ENCODE results near the gene MKRN2. TPM values are rescaled to one million over a fixed set of nuclear protein-coding genes. Genes with fewer than 3 reads are reported as not detected.

The MKRN2 gene
- total RNA-seq, 1 experiment from 2014 or later: 20.3 TPM

DNA sequence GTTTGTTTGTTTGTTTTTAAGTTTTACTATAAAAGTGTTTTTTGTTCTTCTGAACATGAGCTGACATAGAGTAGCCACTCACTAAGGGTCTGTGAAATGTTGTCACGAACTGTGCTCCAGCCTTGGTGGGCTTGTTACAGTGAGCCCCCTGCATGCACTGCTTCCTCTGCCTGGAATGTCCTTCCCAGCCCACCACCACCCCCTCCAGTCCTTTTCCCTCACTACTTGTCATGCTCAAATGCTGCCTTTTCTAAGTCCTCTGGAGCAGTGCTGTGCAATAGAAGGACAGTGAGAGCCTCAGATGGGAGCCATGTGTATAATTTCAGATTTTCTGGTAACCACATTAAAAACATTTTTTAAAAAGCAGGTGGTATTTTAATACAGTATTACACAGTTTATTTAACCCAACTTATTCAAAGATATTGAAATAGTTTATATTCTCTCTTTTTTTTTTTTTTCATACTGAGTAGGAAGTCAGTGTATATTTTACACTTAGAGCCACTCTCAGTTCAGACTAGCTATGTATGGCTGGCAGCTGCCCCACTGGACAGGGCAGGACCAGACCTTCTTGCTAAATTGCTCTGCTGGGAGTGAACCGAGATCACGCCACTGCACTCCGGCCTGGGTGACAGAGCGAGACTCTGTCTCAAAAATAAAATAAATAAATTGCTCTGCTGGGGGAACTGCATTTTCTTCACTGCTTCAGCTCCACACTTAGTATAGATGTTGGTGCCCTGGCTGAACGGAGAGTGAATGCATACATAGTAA lies 38.4 kb upstream of the MKRN2 start:
- CTCF ChIA-PET: no interaction called here
- Mint-ChIP-seq H3K27me3 (ENCODE audit: unreplicated experiment) (no peaks in the 10 kb centered on the region), H3K4me1 (ENCODE audit: low read depth, unreplicated experiment) (no peaks in the 10 kb centered on the region), H3K27ac (ENCODE audit: unreplicated experiment) (no peak overlapping the region), H3K9me3 (ENCODE audit: low read depth, unreplicated experiment) (no peaks in the 10 kb centered on the region), H3K4me3 (ENCODE audit: low read depth, unreplicated experiment) (no peak overlapping the region), H3K36me3 (ENCODE audit: insufficient read depth, unreplicated experiment) (peaks cover 15% of the 10 kb centered on the region)
- DNase-seq: no peak
- intact Hi-C loops (cut with micrococcal nuclease; ENCODE audit: unreplicated experiment): no loop called here
- BruUV-seq (replicated peaks): no TSS peak
- TF ChIP-seq, protein P1, sequence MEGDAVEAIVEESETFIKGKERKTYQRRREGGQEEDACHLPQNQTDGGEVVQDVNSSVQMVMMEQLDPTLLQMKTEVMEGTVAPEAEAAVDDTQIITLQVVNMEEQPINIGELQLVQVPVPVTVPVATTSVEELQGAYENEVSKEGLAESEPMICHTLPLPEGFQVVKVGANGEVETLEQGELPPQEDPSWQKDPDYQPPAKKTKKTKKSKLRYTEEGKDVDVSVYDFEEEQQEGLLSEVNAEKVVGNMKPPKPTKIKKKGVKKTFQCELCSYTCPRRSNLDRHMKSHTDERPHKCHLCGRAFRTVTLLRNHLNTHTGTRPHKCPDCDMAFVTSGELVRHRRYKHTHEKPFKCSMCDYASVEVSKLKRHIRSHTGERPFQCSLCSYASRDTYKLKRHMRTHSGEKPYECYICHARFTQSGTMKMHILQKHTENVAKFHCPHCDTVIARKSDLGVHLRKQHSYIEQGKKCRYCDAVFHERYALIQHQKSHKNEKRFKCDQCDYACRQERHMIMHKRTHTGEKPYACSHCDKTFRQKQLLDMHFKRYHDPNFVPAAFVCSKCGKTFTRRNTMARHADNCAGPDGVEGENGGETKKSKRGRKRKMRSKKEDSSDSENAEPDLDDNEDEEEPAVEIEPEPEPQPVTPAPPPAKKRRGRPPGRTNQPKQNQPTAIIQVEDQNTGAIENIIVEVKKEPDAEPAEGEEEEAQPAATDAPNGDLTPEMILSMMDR (IDR thresholded peaks at IDR 0.05; ENCODE audit: unreplicated experiment): no peak

DNA sequence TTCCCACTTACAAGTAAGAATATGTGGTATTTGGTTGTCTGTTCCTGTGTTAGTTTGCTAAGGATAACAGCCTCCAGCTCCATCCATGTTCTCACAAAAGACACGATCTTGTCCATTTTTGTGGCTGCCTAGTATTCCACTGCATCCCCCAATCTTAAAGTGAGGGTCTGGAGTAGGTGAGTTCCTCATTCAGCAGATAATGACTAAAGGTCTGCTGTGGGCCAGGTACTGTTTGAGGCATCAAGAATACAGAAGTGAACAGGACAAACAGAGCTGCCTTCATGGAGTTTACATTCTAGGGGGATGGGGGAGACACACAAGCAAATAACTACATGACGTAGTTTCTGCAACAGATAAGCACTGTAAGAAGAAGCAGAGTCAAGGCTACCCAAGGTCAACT lies 35.9 kb upstream of the MKRN2 start:
- CTCF ChIA-PET: no interaction called here
- no peaks in the 10 kb centered on the region for H3K27me3 Mint-ChIP-seq (ENCODE audit: unreplicated experiment)
- BruUV-seq (replicated peaks): no TSS peak
- H3K27ac Mint-ChIP-seq (ENCODE audit: unreplicated experiment): no peak overlapping the region
- H3K9me3 Mint-ChIP-seq (ENCODE audit: low read depth, unreplicated experiment): no peaks in the 10 kb centered on the region
- H3K4me1 Mint-ChIP-seq (ENCODE audit: low read depth, unreplicated experiment): no peaks in the 10 kb centered on the region
- H3K36me3 Mint-ChIP-seq (ENCODE audit: insufficient read depth, unreplicated experiment): peaks cover 8% of the 10 kb centered on the region
- no peak overlapping the region for H3K4me3 Mint-ChIP-seq (ENCODE audit: low read depth, unreplicated experiment)
- TF ChIP-seq, protein P1 (IDR thresholded peaks at IDR 0.05; ENCODE audit: unreplicated experiment): no peak
- no peak for DNase-seq
- intact Hi-C loops (cut with micrococcal nuclease; ENCODE audit: unreplicated experiment): no loop called here

DNA sequence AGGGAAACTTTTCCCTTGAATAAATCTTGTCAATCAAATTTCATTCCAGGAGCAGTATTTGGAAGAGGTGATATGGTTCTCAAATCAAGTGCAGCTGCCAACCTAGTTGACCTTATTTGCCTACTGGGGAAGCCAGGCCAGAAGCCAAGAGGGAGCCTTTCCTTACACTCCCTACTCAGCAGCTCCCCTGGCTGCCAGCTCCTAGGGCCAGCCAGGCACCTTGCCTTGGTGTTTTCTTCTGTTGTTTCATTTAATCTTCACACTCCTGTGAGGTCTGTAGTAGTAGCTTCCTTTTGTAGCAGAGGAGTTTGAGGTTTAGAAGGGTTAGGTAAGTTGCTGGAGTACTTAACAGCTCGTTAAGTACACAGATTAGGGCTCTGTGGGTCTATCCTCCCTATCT lies 34.2 kb upstream of the MKRN2 start:
- BruUV-seq (replicated peaks): no TSS peak

DNA sequence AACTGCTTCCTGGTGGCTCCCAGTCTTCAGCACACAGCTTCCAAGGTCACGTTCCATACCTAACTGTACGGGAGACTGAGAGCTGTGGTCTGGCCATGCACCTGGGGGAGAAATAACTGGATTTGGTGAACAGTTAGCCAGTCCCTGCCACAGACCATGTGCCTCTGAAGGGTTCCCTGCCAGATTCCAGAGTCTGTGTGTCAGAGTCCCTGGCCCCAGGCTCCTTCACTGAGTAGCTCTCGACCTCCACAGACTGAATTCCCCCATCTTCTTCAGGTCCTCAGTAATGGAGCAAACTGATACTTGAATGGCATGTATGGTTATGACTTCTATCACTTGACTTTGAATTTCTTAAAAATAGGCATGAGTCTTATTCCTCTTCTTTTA lies 29.1 kb upstream of the MKRN2 start:
- Mint-ChIP-seq H3K36me3 (ENCODE audit: insufficient read depth, unreplicated experiment) (peaks cover 24% of the 10 kb centered on the region), H3K9me3 (ENCODE audit: low read depth, unreplicated experiment) (no peaks in the 10 kb centered on the region), H3K4me1 (ENCODE audit: low read depth, unreplicated experiment) (no peaks in the 10 kb centered on the region), H3K4me3 (ENCODE audit: low read depth, unreplicated experiment) (no peak overlapping the region), H3K27ac (ENCODE audit: unreplicated experiment) (no peak overlapping the region), H3K27me3 (ENCODE audit: unreplicated experiment) (no peaks in the 10 kb centered on the region)
- CTCF ChIA-PET: no interaction called here
- intact Hi-C loops (cut with micrococcal nuclease; ENCODE audit: unreplicated experiment): no loop called here
- BruUV-seq (replicated peaks): no TSS peak
- TF ChIP-seq, protein P1 (IDR thresholded peaks at IDR 0.05; ENCODE audit: unreplicated experiment): no peak
- DNase-seq: no peak

More for the DNA sequence above, 34.2 kb upstream of the MKRN2 start:
- H3K27me3 Mint-ChIP-seq (ENCODE audit: unreplicated experiment): no peaks in the 10 kb centered on the region
- no peak for DNase-seq
- no peak overlapping the region for H3K4me3 Mint-ChIP-seq (ENCODE audit: low read depth, unreplicated experiment)
- CTCF ChIA-PET: no interaction called here
- TF ChIP-seq, protein P1 (IDR thresholded peaks at IDR 0.05; ENCODE audit: unreplicated experiment): no peak
- intact Hi-C loops (cut with micrococcal nuclease; ENCODE audit: unreplicated experiment): no loop called here
- H3K4me1 Mint-ChIP-seq (ENCODE audit: low read depth, unreplicated experiment): no peaks in the 10 kb centered on the region
- peaks cover 5% of the 10 kb centered on the region for H3K36me3 Mint-ChIP-seq (ENCODE audit: insufficient read depth, unreplicated experiment)
- no peak overlapping the region for H3K27ac Mint-ChIP-seq (ENCODE audit: unreplicated experiment)
- H3K9me3 Mint-ChIP-seq (ENCODE audit: low read depth, unreplicated experiment): no peaks in the 10 kb centered on the region

Data from Calu3 (cell line).